Inflammatory macrophage treated with lipopolysaccharide for 4 hours (primary cell): ENCODE measurements around the gene MT1E.

Experiments used
- DNase-seq: peaks from one replicate; pipeline ENCODE4 v3.0.0-alpha.2; 2020

The MT1E gene

DNA sequence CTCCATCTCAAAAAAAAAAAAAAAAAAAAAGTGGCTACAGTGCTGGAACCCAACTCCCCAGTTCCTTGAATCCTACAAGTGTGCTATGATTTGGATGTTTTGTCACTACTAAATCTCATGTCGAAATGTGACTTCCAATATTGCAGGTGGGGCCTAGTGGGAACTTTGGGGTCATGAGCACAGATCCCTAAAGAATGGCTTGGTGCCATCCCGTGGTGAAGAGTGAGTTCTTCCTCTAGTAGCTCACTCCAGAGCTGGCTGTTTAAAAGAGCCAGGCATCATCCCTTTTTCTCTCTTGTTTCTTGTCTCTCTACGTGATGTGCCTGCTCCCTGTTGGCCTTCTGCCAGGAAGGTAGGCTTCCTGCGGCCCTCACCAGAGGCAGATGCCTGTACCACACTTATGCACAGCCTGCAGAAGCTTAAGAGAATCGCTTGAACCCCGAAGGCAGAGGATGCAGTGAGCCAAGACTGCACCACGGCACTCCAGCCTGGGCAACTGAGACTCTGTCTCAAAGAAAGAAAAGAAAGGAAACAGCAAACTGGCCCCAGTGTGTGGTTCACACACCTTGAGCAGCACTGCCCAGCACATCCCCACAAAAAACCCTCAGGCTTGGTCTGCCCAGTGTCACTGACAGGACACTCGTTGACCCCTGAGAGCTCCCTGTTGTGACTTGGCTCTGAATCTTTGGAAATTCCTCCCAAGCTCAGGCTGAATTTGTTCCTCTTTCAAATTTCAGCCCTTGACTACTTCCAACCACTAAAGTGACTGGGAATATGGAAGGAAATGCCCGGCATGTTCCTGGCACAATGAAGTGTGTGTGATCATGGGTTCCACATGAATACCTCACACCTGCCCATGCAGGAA lies 3.1 kb downstream of the MT1E start:
- DNase-seq, result no peak

- DNase-seq, result no peak
These were observed 4.0 kb downstream of the MT1E start for GRCh38 chr16:56629531-56629930.

- peak; percentile 71 for DNase-seq
These were observed 4.6 kb downstream of the MT1E start for GRCh38 chr16:56630134-56630533.

- no peak for DNase-seq
These were observed 5.6 kb downstream of the MT1E start for GRCh38 chr16:56631197-56631596.

GRCh38 chr16:56631832-56632155 lies 6.2 kb downstream of the MT1E start:
- peak; percentile 42 for DNase-seq

DNA sequence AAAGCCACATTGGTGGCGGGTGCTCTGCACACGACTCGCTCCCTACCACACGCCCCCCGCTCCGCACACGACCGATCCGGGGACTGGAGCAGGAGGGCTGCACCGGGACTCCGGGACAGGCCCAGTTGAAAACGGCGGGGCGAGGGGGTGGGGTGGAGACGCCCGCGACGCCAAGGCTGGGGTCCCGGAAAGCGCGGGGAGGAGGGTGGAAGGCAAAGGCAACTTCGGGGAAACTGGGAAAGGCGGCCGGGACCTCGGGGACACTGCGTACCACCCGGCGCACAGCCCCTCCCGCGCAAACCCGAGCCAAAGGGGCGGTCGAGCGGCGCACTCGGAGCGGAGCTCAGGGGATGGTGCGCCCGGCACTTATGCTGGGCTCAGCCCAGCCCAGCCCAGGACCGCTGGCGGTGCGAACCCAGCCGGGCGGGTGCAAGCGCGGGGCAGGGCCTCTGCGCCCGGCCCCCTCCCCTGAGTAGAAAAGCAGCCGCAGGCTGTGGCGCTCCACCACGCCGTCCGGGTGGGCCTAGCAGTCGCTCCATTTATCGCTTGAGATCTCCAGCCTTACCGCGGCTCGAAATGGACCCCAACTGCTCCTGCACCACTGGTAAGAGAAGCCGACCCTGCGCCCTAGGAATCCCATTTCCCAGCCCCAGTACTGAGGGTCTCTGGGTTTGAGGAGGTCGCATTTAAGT lies 6.7 kb downstream of the MT1E start, which contains the start of gene MT1M:
MT1M (plus strand) TSS at position 504 of the 692 bp plus-strand sequence; CDS start at position 577, 73 bp downstream.
- no peak for DNase-seq

DNA sequence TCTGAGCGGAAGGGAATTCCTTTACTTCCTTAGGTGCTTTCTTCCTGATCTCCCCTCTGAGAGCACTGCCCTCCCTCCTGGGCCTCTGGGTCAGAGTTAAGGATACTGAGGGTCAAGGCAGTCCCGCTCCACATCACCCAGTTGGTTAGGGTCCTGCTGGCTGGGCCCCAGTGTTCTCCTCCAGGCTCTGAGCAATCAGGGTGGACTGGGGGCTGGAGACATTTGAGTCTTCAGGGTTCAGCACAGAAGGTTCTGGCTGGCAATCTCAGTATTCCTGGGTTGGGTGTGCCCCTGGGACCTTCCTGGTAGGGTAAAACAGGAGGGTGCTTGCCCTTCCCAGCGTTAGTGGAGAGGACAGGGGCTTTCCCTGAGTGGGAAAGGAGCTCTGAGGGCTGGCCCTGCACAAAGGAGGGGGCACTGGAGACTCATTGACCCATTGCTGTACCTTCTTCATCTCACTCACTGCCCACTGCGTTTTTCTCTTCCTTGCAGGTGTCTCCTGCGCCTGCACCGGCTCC lies 7.3 kb downstream of the MT1E start:
- DNase-seq, result no peak

DNA sequence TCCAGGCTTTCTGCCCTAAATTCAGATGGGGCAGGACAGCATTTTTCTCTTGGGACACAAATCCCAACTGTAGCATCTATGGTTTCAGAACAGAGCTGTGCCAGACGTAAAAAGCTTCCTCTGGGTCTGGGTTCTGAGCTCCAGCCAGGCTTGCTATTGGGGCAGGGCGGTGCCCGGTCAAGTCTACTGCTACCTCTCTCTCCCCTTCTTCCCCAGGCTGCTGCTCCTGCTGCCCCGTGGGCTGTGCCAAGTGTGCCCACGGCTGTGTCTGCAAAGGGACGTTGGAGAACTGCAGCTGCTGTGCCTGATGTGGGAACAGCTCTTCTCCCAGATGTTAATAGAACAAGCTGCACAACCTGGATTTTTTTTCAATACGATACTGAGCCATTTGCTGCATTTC lies 8.0 kb downstream of the MT1E start:
- no peak for DNase-seq

DNA sequence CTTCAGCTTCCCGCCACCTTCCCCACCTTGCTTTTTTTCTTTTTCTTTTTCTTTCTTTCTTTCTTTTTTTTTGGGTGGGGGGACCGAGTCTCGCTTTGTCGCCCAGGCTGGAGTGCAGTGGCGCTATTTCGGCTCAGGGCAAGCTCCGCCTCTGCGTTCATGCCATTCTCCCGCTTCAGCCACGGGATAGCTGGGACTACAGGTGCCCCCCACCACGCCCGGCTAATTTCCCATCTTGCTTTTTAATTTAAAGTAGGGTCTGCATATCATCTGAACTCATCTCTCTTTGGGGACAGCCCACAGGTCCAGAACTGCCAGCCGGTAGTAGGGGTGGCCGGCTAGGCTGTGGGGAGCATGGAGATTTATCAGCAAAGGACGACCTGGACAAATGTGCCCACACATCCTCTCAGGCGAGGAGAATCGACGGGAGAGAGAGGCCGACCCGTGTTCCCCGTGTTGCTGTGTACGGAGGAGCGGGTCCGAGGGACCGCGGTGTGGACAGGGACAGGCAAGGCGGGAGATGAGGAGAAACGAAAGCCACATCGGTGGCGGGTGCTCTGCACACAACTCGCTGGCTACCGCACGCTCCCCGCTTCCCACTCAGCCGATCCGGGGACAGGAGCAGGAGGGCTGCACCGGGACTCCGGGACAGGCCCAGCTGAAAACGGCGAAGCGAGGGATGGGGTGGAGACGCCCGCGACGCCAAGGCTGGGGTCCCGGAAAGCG lies 9.3 kb downstream of the MT1E start:
- DNase-seq, result no peak

GRCh38 chr16:56635441-56635967 lies 9.9 kb downstream of the MT1E start:
- no peak for DNase-seq

GRCh38 chr16:56636616-56637413 lies 11.2 kb downstream of the MT1E start:
- DNase-seq, result no peak

GRCh38 chr16:56637814-56638750 lies 12.5 kb downstream of the MT1E start, which contains the start of gene MT1A:
Gene MT1A (plus strand): TSS chr16:56638666. CDS start chr16:56638739, 73 bp downstream.
- peak; percentile 59 for DNase-seq

GRCh38 chr16:56639045-56639444 lies 13.5 kb downstream of the MT1E start:
- DNase-seq, result no peak

DNA sequence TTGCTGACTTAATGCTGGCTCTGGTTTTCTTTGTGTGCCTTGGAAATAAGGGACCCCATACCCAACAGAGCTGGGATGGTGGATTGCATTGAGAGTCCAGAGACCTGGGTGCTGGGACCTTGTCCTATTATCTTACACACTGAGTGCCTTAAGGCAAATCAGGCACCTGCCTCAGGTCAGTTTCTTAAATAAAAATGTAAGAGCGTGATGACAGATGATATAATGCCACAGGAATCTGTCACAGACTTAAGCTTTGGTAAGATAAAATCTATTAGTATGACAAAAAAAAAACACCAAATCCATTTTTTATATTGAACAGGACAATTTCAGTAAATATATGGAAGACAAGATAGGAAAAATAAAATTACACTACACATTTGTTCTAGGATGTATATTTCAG lies 14.5 kb downstream of the MT1E start:
- DNase-seq, result no peak

- peak; percentile 45 for DNase-seq
These were observed 15.6 kb downstream of the MT1E start for GRCh38 chr16:56641166-56641565.

- DNase-seq, result peak; percentile 84
These were observed 17.6 kb downstream of the MT1E start for GRCh38 chr16:56643080-56643778.

DNA sequence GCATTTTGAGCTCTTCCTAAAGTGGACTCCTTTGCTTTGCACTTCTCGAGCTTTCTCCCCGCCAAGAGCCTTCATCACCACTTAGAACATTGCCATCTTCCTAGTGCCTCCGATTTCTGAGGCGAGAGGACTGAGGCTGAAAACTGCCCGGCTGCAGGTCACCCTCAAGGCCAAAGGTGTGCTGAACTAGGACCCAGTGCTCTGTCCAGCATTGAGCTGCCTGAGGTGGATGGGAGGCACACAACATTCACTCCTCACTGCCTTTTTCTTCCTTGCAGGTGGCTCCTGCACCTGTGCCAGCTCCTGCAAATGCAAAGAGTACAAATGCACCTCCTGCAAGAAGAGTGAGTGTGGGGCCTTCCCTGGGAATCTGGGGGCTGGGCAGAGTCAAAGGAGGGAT lies 18.3 kb downstream of the MT1E start:
- no peak for DNase-seq

- no peak for DNase-seq
These were observed 19.7 kb downstream of the MT1E start for GRCh38 chr16:56645311-56645710.

DNA sequence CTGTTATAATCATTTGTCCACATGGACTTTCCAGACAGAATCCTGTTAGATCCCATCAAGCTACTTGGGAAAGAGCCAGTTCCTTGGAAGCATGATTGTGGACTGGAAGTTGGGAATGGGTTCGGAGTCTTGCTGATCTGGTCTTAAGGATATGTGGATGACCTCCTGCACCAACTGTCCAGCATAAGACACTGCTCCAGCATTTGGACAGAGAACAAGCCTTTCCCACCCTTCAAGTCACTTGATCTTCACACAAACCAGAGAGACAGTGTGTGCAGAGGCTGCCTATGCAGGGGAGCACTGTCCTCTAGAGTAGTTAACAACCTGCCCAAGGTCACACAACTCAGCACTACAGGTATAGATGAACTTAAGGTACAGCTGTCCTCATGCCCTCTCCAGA lies 20.3 kb downstream of the MT1E start:
- no peak for DNase-seq
